Measurements from ENCODE around the gene PSMA2.

- TF ChIP-seq POLR2A (IDR thresholded peaks at IDR 0.05) (no peak), POLR2AphosphoS5 (IDR thresholded peaks at IDR 0.05) (no peak)
Measured at GRCh38 chr7:42945821-42946626, 14.1 kb upstream of the PSMA2 start.
